Measurements from ENCODE around the gene BPI.
"Not testable (repeated sequence)": the region's sequence is repeated elsewhere in the genome, so short reads cannot be mapped to it uniquely, and the experiment has no call there.

GRCh38 chr20:38284066-38284650, 19.8 kb upstream of the BPI start:
- TF ChIP-seq REST (IDR thresholded peaks at IDR 0.05; ENCODE audit: insufficient replicate concordance, low read depth); CTCF (IDR thresholded peaks at IDR 0.05; ENCODE audit: insufficient read depth, low read length); POLR2AphosphoS5 (IDR thresholded peaks at IDR 0.05; ENCODE audit: low read depth): not testable (repeated sequence)

All from HL-60 (cell line).